Large intestine (tissue), 3 donors: Measurements from ENCODE around the gene PROSER2. TPM values are rescaled to one million over a fixed set of nuclear protein-coding genes. Genes with fewer than 3 reads are reported as not detected.

ENCODE experiments used
- DNase-seq, 2 donors: peaks; one replicate each; pipeline versions ENCODE4 v3.0.0 to v3.0.0-alpha.2; 2013
- H3K27ac ChIP-seq: one replicate; pipeline ENCODE4 v1.5.1; 2013; ENCODE audit warnings: low read length
- H3K27me3 ChIP-seq: 2 replicates; pipeline ENCODE4 v1.6.1; 2013; ENCODE audit warnings: low read length; ENCODE audit not compliant: control insufficient read depth, insufficient read depth
- H3K36me3 ChIP-seq: 2 replicates; pipeline ENCODE4 v1.6.1; 2013; ENCODE audit warnings: low read length; ENCODE audit not compliant: control insufficient read depth, insufficient read depth
- H3K4me1 ChIP-seq: one replicate; pipeline ENCODE4 v1.6.1; 2013; ENCODE audit warnings: low read length; ENCODE audit not compliant: control insufficient read depth, insufficient read depth
- H3K4me3 ChIP-seq: one replicate; pipeline ENCODE4 v1.5.1; 2013; ENCODE audit warnings: low read length
- H3K9me3 ChIP-seq: one replicate; pipeline ENCODE4 v1.6.1; 2013; ENCODE audit warnings: mild to moderate bottlenecking, low read depth, low read length, moderate library complexity; ENCODE audit not compliant: control insufficient read depth
- WGBS: methylation state at CpG from one replicate; pipeline ENCODE4 v1.1.5; 2013; ENCODE audit warnings: low lambda C conversion rate; ENCODE audit not compliant: insufficient coverage; 5-methylcytosine and 5-hydroxymethylcytosine counted together
- polyA plus RNA-seq: library from polyadenylated mRNA; unstranded; fragments of 120-200 nt; gene quantifications from one replicate; pipeline ENCODE4 v1.2.1, GENCODE V29; 2013

Gene PROSER2
- polyA plus RNA-seq, 1 donor, result 6.7 TPM

DNA sequence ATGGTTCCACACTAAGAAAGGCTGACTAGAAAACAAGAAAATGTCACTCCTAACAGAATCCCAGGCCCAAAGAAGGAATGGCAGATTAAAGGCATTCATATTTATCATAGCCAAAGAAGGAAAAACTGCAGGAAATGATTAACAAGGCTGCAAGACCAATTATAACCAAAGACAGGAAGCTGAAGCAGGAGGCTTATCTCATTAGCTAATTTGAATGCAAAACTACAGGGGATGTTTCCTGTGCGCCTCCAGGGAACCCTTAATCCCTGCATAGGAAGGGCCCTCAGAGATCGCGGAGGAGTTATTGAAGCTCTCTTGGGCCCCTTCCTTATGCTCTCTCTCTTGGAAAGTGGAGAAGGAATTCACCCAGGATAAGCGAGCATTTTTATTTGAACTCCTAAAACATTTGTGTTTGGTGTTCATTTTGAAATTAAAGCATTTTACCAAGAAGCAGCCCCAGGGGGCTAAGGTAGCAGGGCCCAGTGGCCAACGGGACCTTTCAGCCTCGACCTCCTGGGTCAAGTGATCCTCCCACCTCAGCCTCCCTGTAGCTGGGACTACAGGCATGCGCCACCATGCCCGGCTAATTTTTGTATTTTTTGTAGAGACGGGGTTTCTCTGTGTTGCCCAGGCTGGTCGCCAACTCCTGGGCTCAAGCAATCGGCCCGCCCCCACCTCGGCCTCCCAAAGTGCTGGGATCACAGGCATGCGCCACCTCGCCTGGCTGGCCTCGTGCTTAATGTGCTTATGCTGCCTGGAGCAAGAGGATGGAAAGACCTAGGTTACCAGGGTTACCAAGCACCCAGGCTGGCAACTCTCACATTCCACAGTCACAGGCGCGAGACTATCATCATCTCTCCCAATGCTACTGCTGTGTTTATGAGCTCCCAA, 24.1 kb upstream of the PROSER2 start:
- Histone ChIP-seq H3K36me3 (no peaks in the 10 kb centered on the region), H3K27me3 (no peaks in the 10 kb centered on the region), H3K27ac (no peak overlapping the region), H3K9me3 (no peaks in the 10 kb centered on the region), H3K4me1 (peaks cover 9% of the 10 kb centered on the region), H3K4me3 (no peak overlapping the region)
- peak in 1 of 2 donors; percentile 16 for DNase-seq
- WGBS, result 60% methylated on average over 1 of the region's 18 CpGs

DNA sequence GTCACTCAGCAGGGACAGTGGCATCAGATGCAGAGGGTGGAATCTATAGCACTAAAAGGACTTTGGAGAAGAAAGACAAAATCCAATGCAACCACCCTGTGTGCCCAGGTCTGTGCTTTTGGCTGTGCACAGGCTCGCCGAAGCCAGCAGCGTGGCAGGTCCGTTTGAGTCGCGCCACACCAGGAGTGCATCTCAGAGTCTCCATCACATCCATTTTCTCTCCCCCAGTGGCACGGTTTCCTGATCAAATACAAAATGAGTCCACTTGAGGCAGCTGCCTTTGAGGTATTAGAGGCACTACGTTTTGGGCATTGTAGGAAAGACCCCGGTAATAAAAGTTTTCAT, 23.4 kb upstream of the PROSER2 start:
- Histone ChIP-seq H3K4me1 (peaks cover 5% of the 10 kb centered on the region), H3K27ac (no peak overlapping the region), H3K27me3 (no peaks in the 10 kb centered on the region), H3K36me3 (no peaks in the 10 kb centered on the region), H3K4me3 (no peak overlapping the region), H3K9me3 (peaks cover 5% of the 10 kb centered on the region)
- no peak for DNase-seq
- 100% methylated on average over 1 of the region's 9 CpGs for WGBS

DNA sequence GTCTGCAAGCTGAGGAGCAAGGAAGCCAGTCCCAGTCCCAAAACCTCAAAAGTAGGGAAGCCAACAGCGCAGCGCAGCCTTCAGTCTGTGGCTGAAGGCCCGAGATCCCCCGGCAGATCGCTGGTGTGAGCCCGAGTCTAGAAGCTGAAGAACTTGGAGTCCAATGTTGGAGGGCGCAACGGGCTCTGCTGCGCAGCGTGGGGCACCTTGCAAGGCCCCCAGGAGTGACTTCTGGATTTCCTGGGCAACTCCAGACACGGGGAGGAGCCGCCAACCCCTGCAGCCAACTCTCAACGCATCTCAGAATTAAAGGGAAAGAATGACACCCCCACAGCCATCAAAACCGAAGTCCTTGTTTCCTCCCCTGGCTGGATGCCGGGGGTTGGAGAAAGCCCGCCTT, 18.8 kb upstream of the PROSER2 start:
- Histone ChIP-seq H3K36me3 (no peaks in the 10 kb centered on the region), H3K27ac (no peak overlapping the region), H3K9me3 (peaks cover 6% of the 10 kb centered on the region), H3K4me1 (no peaks in the 10 kb centered on the region), H3K27me3 (no peaks in the 10 kb centered on the region), H3K4me3 (no peak overlapping the region)
- no peak for DNase-seq
- WGBS, result no CpG with 5 or more reads among the region's 16 CpGs

DNA sequence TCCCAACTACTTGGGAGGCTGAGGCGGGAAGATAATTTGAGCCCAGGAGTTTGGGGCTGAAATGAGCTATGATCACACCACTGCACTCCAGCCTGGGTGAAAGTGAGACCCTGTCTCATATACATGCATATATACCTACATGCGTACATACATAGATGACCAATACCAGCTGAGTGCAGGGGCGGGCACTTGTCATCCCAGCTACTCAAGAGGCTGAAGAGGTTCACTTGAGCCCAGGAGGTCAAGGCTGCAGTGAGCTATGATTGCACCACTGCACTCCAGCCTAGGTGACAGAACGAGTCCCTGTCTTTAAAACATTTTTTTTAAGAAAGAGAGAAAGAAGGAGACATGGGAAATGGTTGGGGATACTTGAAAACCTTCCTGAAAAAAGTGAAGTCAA, 17.4 kb upstream of the PROSER2 start:
- peaks cover 6% of the 10 kb centered on the region for H3K9me3 ChIP-seq
- H3K27me3 ChIP-seq, result no peaks in the 10 kb centered on the region
- no CpG with 5 or more reads among the region's 4 CpGs for WGBS
- no peaks in the 10 kb centered on the region for H3K36me3 ChIP-seq
- H3K4me1 ChIP-seq, result no peaks in the 10 kb centered on the region
- DNase-seq, result no peak
- no peak overlapping the region for H3K27ac ChIP-seq
- no peak overlapping the region for H3K4me3 ChIP-seq

DNA sequence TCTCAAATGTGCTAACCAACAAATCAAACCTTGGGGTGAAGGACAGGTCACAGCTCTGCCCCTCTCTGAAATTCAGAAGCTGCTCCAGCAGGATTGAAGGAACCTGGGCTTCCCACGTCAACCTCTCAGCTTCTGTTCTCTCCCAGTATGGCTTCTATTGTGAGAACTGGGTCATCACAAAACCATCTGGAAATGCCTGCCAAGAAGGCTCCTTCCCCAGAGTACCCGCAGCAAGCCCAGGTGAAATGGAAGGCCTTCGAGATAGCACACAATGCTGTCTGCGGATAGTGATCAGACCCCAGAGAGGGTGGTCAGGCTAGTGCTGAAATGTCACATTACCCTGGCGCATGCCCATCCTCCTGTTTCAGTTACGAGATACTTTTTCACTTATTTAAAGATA, 16.4 kb upstream of the PROSER2 start:
- Histone ChIP-seq H3K4me3 (no peak overlapping the region), H3K27me3 (no peaks in the 10 kb centered on the region), H3K9me3 (peaks cover 6% of the 10 kb centered on the region), H3K27ac (no peak overlapping the region), H3K36me3 (no peaks in the 10 kb centered on the region), H3K4me1 (no peaks in the 10 kb centered on the region)
- WGBS, result no CpG with 5 or more reads among the region's 6 CpGs
- DNase-seq, result no peak

DNA sequence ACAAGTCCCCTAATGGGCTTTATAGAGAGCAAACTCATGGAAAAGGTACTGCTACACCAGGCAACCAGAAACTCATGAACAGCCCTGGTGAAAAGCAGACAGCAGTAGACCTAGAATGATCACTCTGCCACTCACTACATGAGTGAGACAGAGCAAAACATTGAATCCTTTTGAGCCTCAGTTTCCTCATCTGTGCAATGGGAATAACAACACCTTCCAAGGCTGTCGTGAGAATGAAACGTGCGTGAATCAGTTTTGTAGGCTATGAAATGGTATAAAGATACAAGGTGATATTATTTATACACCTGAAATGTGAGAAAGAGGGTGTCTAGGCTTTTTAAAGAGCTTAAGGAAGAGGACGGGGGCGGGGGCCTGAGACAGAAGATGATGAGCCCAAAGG, 14.3 kb upstream of the PROSER2 start:
- DNase-seq, result no peak
- no peak overlapping the region for H3K27ac ChIP-seq
- peaks cover 6% of the 10 kb centered on the region for H3K9me3 ChIP-seq
- H3K4me3 ChIP-seq, result no peak overlapping the region
- no CpG with 5 or more reads among the region's 5 CpGs for WGBS
- no peaks in the 10 kb centered on the region for H3K27me3 ChIP-seq
- no peaks in the 10 kb centered on the region for H3K36me3 ChIP-seq
- no peaks in the 10 kb centered on the region for H3K4me1 ChIP-seq

DNA sequence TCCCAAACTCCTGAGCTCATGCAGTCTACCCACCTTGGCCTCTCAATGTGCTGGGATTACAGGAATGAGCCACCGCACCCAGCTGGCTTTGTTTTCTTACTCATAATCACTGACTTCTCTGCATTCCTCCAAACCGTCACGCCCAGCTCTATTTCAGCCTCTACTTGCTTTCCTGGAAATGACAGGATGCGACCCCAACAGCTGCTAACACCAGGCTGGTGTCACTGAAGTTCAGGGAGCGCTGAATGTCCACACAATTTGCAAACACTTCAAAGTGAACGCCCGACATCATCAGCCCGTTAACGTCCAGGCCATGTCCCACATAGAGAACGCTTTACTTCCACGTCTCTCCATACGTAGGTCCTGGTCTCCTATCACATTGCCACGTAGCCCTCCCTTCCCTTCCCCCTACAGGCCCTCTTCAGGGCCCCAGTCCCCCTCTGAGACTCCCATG, 12.8 kb upstream of the PROSER2 start:
- Histone ChIP-seq H3K4me1 (no peaks in the 10 kb centered on the region), H3K9me3 (no peaks in the 10 kb centered on the region), H3K36me3 (no peaks in the 10 kb centered on the region), H3K27ac (no peak overlapping the region), H3K27me3 (no peaks in the 10 kb centered on the region), H3K4me3 (no peak overlapping the region)
- WGBS, result no CpG with 5 or more reads among the region's 13 CpGs
- peak; percentile 23 to 32 for DNase-seq

DNA sequence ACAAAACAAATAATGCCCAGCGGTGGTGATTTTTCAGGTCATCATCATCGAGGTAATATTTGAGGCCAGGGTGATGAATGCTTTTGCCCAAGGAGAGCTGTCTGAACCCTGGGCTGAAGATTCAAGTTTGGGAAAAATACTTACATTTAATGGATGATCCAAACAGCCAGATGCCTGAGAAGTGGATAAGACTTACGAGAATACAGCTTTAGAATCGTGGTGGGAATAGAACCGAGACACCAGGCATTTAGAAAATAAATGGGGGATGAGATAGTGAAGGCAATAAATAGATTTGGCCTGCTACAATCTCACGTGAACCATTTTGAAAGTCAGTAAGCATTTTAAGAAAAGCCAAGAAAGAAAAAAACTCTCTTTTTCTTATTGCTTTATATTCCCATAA, 12.2 kb upstream of the PROSER2 start:
- Histone ChIP-seq H3K9me3 (no peaks in the 10 kb centered on the region), H3K4me1 (no peaks in the 10 kb centered on the region), H3K27me3 (no peaks in the 10 kb centered on the region), H3K4me3 (no peak overlapping the region), H3K36me3 (no peaks in the 10 kb centered on the region), H3K27ac (no peak overlapping the region)
- DNase-seq, result no peak
- WGBS, result 65% methylated on average over 4 of the region's 6 CpGs

DNA sequence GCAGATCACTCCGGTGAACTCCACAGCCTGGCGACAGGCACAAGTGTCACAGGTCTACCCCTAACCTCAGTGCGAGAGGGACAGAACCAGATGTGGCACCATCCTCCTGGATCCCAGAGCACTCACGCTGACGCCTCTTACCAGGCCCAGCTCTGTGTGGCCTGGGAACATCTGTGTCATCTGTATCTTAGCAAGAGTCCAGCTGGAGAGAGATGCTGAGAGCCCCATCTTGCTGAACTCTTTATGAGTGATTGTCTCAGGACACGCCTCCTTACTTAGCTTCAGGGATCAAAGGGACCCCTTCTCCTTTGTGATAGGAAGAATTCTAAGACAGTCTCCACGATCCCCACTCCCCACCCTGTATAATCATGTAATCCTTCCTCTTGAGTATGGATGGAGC, 10.0 kb upstream of the PROSER2 start:
- Histone ChIP-seq H3K27me3 (no peaks in the 10 kb centered on the region), H3K4me3 (no peak overlapping the region), H3K4me1 (no peaks in the 10 kb centered on the region), H3K27ac (no peak overlapping the region), H3K36me3 (no peaks in the 10 kb centered on the region), H3K9me3 (no peaks in the 10 kb centered on the region)
- no CpG with 5 or more reads among the region's 7 CpGs for WGBS
- no peak for DNase-seq

DNA sequence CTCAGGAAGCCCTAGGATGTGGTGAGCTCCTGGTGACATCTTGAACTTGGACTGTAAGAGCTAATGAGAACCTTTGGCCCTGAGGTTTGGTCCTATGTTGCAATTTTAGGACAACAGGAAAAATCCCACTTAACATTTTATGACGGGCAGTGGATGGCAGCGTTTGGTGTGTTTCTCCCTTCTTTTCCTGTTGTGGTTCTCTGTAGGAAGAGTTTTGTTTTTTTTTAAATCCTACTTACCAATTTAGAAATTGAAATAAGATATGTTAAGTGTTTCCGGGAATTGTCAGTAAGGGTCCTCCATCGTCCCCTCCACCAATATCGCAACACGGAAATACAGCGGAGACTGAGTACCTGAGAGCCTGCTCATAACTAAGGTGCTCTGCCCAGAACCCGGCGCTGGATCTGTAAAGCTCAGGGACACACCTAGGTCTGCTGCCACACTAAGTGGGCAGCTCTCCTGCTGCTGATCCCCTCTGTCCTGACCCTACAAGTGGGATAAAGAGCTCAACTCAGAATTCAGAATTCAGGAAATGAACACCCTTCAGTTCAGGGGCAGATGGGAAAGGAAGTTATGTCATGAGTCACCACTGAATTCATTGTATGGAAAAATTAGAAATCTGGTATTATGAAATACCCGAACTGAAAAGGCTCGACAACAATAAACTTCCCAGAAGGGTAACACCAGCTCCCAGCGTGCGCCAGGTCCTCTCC, 9.1 kb upstream of the PROSER2 start:
- no peaks in the 10 kb centered on the region for H3K36me3 ChIP-seq
- no peaks in the 10 kb centered on the region for H3K27me3 ChIP-seq
- H3K4me1 ChIP-seq, result no peaks in the 10 kb centered on the region
- H3K9me3 ChIP-seq, result no peaks in the 10 kb centered on the region
- no peak overlapping the region for H3K27ac ChIP-seq
- H3K4me3 ChIP-seq, result no peak overlapping the region
- DNase-seq, result no peak
- WGBS, result 100% methylated on average over 1 of the region's 13 CpGs
